ENCODE results near the gene TASOR2. TPM values are rescaled to one million over a fixed set of nuclear protein-coding genes. Genes with fewer than 3 reads are reported as not detected.

The TASOR2 gene
- polyA plus RNA-seq, 10 donors = 24.9 to 38.7 (median 34.1) TPM

Other genes with a start within 250 kb of the TASOR2 start
- 1 to 10 TPM in 2 of 10 donors, not detected in 8; 1.7 to 6.5 TPM for gene CALML5, start 185.3 kb upstream of the TASOR2 start, polyA plus RNA-seq (ENCODE audit: insufficient read length in 10 of 10)
- under 1 TPM; 0.10 to 0.49 (median 0.19) TPM for gene CALML3, start 159.9 kb upstream of the TASOR2 start, polyA plus RNA-seq (ENCODE audit: insufficient read length in 10 of 10)
- 10 to 100 TPM in 7 of 10 donors, 1 to 10 TPM in 3; 9.0 to 15.5 (median 11.8) TPM for gene ASB13, start 18.2 kb upstream of the TASOR2 start, polyA plus RNA-seq (ENCODE audit: insufficient read length in 10 of 10)
- gene GDI2, start 128.6 kb downstream of the TASOR2 start, polyA plus RNA-seq (ENCODE audit: insufficient read length in 10 of 10) = 100 to 1,000 TPM; 226 to 309 (median 262) TPM
- 1 to 10 TPM; 4.5 to 7.5 (median 5.8) TPM for gene ANKRD16, start 205.1 kb downstream of the TASOR2 start, polyA plus RNA-seq (ENCODE audit: insufficient read length in 10 of 10)
- 10 to 100 TPM; 40.1 to 59.4 (median 46.8) TPM for gene FBH1, start 205.4 kb downstream of the TASOR2 start, polyA plus RNA-seq (ENCODE audit: insufficient read length in 10 of 10)

Data from muscle of back (tissue), 10 donors.